ENCODE results near the gene STOX2. TPM values are rescaled to one million over a fixed set of nuclear protein-coding genes. Genes with fewer than 3 reads are reported as not detected.

Gene STOX2
- total and polyA plus RNA-seq, 2 of the 8 experiments (the other 6 are each of a cell fraction or from before 2014, with no cell fraction given), result 5.5 to 20.0 TPM

DNA sequence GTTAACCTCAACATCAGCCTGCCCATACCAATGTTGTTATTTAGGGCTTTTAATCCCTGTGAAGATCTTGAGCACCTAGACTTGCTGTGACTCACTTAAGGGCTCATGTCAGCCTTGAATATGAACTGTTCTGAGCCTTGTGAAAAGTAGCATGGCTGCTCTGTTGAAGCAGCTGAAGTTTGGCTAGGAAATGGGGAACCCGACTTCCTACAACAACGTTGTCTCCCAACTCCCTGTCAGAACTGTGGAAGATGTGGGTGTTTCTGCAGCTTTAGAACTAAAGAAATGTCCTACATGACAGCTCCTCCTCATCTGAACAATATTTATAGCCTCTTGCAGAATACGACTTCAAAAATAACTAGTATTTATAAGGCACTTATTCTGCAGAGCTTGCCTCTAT lies 27.5 kb downstream of the STOX2 start:
- Histone ChIP-seq H2AFZ (ENCODE audit: low read length) (no peak overlapping the region), H2AK5ac (ENCODE audit: low read depth, low read length) (no peak overlapping the region), H2BK15ac (ENCODE audit: low read length) (no peak overlapping the region), H3K56ac (replicated peaks; ENCODE audit: insufficient read length, low read depth, low read length) (no peak overlapping the region), H4K20me1 (replicated peaks in 1 of 2; ENCODE audit: control insufficient read depth in 1 of 2, insufficient read depth in 2 of 2, low read length in 2 of 2) (no peaks in the 10 kb centered on the region), H3K27ac (ENCODE audit: low read depth, low read length) (no peak overlapping the region), H3K4me2 (ENCODE audit: insufficient read depth in 1 of 2, low read depth in 2 of 2, low read length in 2 of 2) (no peak overlapping the region), H3K79me1 (ENCODE audit: low read depth, low read length) (peaks cover 2% of the 10 kb centered on the region), H3K14ac (ENCODE audit: insufficient read length) (no peak overlapping the region), H2BK12ac (ENCODE audit: low read depth, low read length) (no peak overlapping the region), H3K4me1 (replicated peaks in 1 of 4; ENCODE audit: control insufficient read depth in 3 of 4, insufficient read depth in 4 of 4, low read length in 3 of 4) (peaks cover 5 to 13% (median 8%) of the 10 kb centered on the region in 4 experiments), H2BK5ac (ENCODE audit: low read depth, low read length) (no peak overlapping the region), H3K9me3 (ENCODE audit: insufficient read depth in 2 of 2, low read depth in 1 of 2, low read length in 1 of 2) (no peaks in the 10 kb centered on the region), H3K23ac (ENCODE audit: insufficient read length) (no peak overlapping the region), H3K23me2 (ENCODE audit: low read depth, low read length) (no peaks in the 10 kb centered on the region; the same call in 1 of the 2 replicates), H3K9ac (replicated peaks in 1 of 4; ENCODE audit: extremely low read depth in 1 of 4, low read depth in 3 of 4, low read length in 3 of 4) (no peak overlapping the region), H4K8ac (ENCODE audit: extremely low read depth, insufficient read depth, low read length) (no peak overlapping the region), H3K18ac (ENCODE audit: extremely low read depth, low read length) (no peak overlapping the region), H3K4ac (replicated peaks; ENCODE audit: insufficient read length, low read depth, low read length) (no peak overlapping the region), H3K4me3 (ENCODE audit: extremely low read depth in 1 of 4, insufficient read depth in 2 of 4, low read depth in 3 of 4, low read length in 4 of 4) (no peak overlapping the region), H3K79me2 (ENCODE audit: control insufficient read depth in 1 of 2, insufficient read depth in 2 of 2, low read length in 2 of 2) (peaks cover 0 to 7% of the 10 kb centered on the region in 2 experiments; a peak in 1 of 4 replicates), H4K91ac (replicated peaks; ENCODE audit: insufficient read length, low read length) (no peak overlapping the region), H3K36me3 (ENCODE audit: control insufficient read depth in 2 of 4, insufficient read depth in 4 of 4, low read length in 3 of 4) (no peaks in the 10 kb centered on the region), H3K27me3 (replicated peaks in 1 of 4; ENCODE audit: control insufficient read depth in 3 of 4, extremely low read depth in 1 of 4, insufficient read depth in 3 of 4, low read length in 3 of 4) (no peaks in the 10 kb centered on the region), H4K5ac (ENCODE audit: insufficient read length, low read depth, low read length) (no peak overlapping the region), H2BK20ac (ENCODE audit: low read length) (no peak overlapping the region), H2BK120ac (replicated peaks; ENCODE audit: low read depth, low read length) (no peak overlapping the region)
- FAIRE-seq (no peak), DNase-seq (ENCODE audit: low read depth in 1 of 2, low spot score in 2 of 2) (no peak)
- ChIA-PET POLR2A (ENCODE audit: partially characterized antibody) (no interaction called here), CTCF (ENCODE audit: partially characterized antibody) (no interaction called here)
- 82% methylated on average over 3 of the region's 3 CpGs; no CpG with 5 or more reads in 1 of the 2 experiments for WGBS, 2 experiments (ENCODE audit: extremely low coverage in 1 of 2, insufficient coverage in 1 of 2, insufficient read length in 1 of 2, insufficient replicate concordance in 2 of 2, low coverage in 1 of 2, low lambda C conversion rate in 2 of 2, missing lambda C conversion rate in 1 of 2)
- TF ChIP-seq JUN (IDR thresholded peaks at IDR 0.05; ENCODE audit: low read depth, low read length) (no peak), CBX5 (IDR thresholded peaks at IDR 0.05; ENCODE audit: low read depth, low read length) (no peak), JUND (IDR thresholded peaks at IDR 0.05; ENCODE audit: low read length) (no peak), SIRT6 (IDR thresholded peaks at IDR 0.05; ENCODE audit: low read length) (no peak), CEBPB (IDR thresholded peaks at IDR 0.05; ENCODE audit: low read depth, low read length) (no peak), PHF8 (conservative IDR thresholded peaks at IDR 0.05; ENCODE audit: low read depth, low read length) (no peak), TEAD4 (IDR thresholded peaks at IDR 0.05; ENCODE audit: low read depth, low read length) (no peak), POU5F1 (IDR thresholded peaks at IDR 0.05; ENCODE audit: low read depth, low read length) (no peak), HDAC2 (IDR thresholded peaks at IDR 0.05; ENCODE audit: borderline replicate concordance in 1 of 2, low read depth in 2 of 2, low read length in 2 of 2) (no peak), EGR1 (IDR thresholded peaks at IDR 0.05; ENCODE audit: borderline replicate concordance, low read depth, low read length) (no peak)
